Lower leg skin (tissue), 4 donors: Measurements from ENCODE around the gene PCNX4. TPM values are rescaled to one million over a fixed set of nuclear protein-coding genes. Genes with fewer than 3 reads are reported as not detected.

ENCODE experiments used
- DNase-seq, 2 donors: peaks; one replicate each; pipeline ENCODE4 v3.0.0-alpha.2; 2019; ENCODE audit warnings: low spot score in 2 of 2
- H3K4me3 ChIP-seq: fragments of 200-600 bp; sonication (generic); 2 replicates; pipeline ENCODE4 v1.5.1; 2017; ENCODE audit warnings: mild to moderate bottlenecking, low read depth; ENCODE audit not compliant: poor library complexity, severe bottlenecking
- CTCF ChIP-seq, 3 donors: fragments of 450-650 bp; IDR thresholded peaks; one replicate each; pipeline ENCODE4 v1.5.1; 2016; ENCODE audit warnings: antibody characterized with exemption in 3 of 3, mild to moderate bottlenecking in 3 of 3, moderate library complexity in 2 of 3
- POLR2A ChIP-seq, 2 donors: fragments of 450-650 bp; IDR thresholded peaks; one replicate each; pipeline ENCODE4 v1.6.1; 2016 to 2017; ENCODE audit warnings: antibody characterized with exemption in 2 of 2, mild to moderate bottlenecking in 1 of 2, moderate library complexity in 1 of 2
- WGBS, 2 donors: methylation state at CpG; one replicate each; pipeline ENCODE4 v1.1.5; 2018; 5-methylcytosine and 5-hydroxymethylcytosine counted together
- intact Hi-C: fragments of 100-400 bp; cut with DNase I; formaldehyde crosslinking; loops from one replicate; pipeline ENCODE4 v1.15.0; 2023; ENCODE audit warnings: low total_unique reads
- total RNA-seq, 4 donors: library from RNA; depleted of rRNA; stranded (reverse); fragments of >200 nt; gene quantifications; one replicate each; pipeline ENCODE4 v1.1.0, GENCODE V29; 2016

Gene PCNX4
- total RNA-seq, 4 donors from 2014 or later, result 24.7 to 48.0 (median 27.9) TPM

- TF ChIP-seq CTCF (IDR thresholded peaks at IDR 0.05), result no peak
- TF ChIP-seq POLR2A (IDR thresholded peaks at IDR 0.05), result no peak
- no peak overlapping the region for H3K4me3 ChIP-seq
- intact Hi-C loops, result no loop called here
- WGBS, 2 donors, result 33 to 35% methylated on average over 2 of the region's 2 CpGs
- DNase-seq, result no peak
Observed at GRCh38 chr14:60196291-60196690, 104.6 kb downstream of the PCNX4 start.

GRCh38 chr14:60197629-60198303 lies 106.0 kb downstream of the PCNX4 start:
- no peak overlapping the region for H3K4me3 ChIP-seq
- TF ChIP-seq CTCF (IDR thresholded peaks at IDR 0.05) (no peak), POLR2A (IDR thresholded peaks at IDR 0.05) (no peak)
- intact Hi-C loops, result no loop called here
- no peak for DNase-seq
- 63% methylated on average over 1 of the region's 1 CpG for WGBS, 2 donors

GRCh38 chr14:60199321-60199720 lies 107.6 kb downstream of the PCNX4 start:
- intact Hi-C loops, result no loop called here
- TF ChIP-seq CTCF (IDR thresholded peaks at IDR 0.05) (no peak), POLR2A (IDR thresholded peaks at IDR 0.05) (no peak)
- no peak for DNase-seq
- H3K4me3 ChIP-seq, result no peak overlapping the region

GRCh38 chr14:60204104-60204842 lies 112.5 kb downstream of the PCNX4 start:
- DNase-seq, result no peak
- intact Hi-C loops, result no loop called here
- TF ChIP-seq CTCF (IDR thresholded peaks at IDR 0.05), result no peak
- TF ChIP-seq POLR2A (IDR thresholded peaks at IDR 0.05), result no peak
- WGBS, 2 donors, result 30 to 36% methylated on average over 8 of the region's 8 CpGs
- no peak overlapping the region for H3K4me3 ChIP-seq

GRCh38 chr14:60204843-60205774 lies 113.4 kb downstream of the PCNX4 start:
- H3K4me3 ChIP-seq, result no peak overlapping the region
- no peak for DNase-seq
- intact Hi-C loops, result no loop called here
- WGBS, 2 donors, result 60 to 62% methylated on average over 6 of the region's 6 CpGs
- TF ChIP-seq CTCF (IDR thresholded peaks at IDR 0.05) (no peak), POLR2A (IDR thresholded peaks at IDR 0.05) (no peak)
